HG02759 (cell line): ENCODE results near the gene CD58.
A peak's percentile ranks its signal among the peaks of the same experiment; 100 is the strongest.

Source experiments
- ATAC-seq: cut with Tn5 transposase; IDR thresholded peaks from one replicate; pipeline ENCODE4 v1.9.1; 2021; ENCODE audit warnings: mild to moderate bottlenecking, moderate library complexity; ENCODE audit not compliant: unreplicated experiment

The CD58 gene

DNA sequence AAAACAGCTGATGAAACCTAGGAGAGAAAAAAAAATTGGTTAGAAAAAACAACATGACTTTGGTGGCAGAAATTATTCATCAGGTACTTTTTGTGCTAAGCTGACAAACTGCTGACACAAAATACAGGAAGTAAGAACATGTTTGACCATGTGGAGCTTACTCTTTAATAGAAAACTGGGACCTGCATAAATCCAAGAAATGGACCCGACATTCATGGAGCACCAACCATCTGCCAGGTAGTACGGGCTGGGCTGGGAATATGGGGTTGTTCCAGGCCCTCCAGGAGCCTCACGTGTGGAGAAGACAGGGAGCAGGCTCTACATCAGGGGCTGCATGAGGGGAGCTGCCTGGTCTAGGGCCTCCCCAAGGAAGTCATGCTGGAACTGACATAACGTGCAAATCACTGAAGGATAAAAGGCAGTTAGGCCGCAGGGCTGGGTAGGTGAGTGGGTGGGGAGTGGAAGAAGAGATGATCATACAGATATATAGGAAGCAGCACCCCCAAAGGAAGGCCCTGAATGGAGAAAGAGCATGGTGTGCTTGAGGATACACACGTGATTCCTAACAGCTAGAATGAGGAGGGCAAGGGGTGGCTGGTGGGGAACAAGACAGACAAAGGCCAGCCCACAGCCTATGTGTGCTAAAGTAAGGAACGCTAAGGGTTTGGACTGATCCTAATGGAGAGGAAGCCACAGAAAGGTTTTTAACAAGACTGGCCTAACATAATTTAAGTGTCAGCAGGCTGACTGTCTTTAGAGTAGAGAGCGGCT lies 26.1 kb downstream of the CD58 start:
- peak; percentile 75 for ATAC-seq

DNA sequence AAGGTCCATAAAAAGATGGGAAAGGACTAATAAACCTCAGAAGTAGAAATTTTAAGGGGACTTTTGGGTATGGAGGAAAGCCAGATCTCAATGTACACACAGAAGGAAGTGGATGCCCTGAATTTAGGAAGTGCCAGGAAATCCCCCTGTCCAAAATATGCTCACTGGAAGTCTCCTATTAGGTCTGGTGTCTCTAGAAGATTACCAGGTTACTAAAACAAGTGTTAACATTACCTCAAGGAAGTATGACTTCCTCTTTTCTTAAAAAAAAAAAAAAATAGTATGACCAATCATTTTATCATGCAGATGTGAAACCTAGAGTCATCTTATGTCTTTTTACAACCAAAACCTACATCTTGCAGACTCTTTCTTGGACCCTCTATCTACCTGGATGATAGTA lies 30.7 kb downstream of the CD58 start:
- ATAC-seq = no peak

DNA sequence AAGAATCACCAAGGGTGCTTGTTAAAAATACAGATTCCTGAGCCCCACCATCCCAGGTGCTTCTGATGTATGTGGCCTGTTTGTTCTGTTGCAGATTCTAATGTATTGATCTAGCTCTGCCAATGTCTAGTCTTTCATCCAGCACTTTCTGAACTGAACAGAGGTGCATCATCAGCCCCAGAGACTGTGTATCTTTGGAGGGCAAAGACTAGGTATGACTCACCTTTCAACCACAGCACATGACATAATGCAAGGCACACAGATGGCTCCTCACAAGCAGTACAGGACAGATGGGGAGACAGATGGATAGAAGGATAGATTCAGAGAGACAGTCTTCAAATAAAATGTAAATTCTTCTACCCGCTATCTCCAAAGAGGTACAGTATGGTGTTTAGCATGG lies 32.3 kb downstream of the CD58 start:
- ATAC-seq = peak; percentile 87

DNA sequence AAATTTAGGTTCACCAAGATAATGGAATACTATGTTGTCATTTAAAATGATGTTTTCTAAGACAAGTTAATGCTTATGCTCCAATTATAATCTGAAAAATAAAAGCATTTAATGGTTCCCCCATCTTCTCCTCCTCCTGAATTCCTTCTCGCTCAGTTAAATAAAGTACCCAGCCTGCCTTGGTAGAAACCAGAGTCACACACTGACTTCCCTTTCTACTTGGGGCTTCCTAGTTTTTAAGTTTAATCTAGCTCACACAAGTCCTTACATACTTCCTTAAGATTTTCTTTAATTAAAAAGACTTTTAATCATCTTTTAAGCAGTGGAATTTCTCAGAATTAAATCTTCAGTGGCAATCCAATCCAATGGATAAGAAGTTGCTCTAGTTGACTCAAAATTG lies 32.9 kb downstream of the CD58 start:
- ATAC-seq = no peak

DNA sequence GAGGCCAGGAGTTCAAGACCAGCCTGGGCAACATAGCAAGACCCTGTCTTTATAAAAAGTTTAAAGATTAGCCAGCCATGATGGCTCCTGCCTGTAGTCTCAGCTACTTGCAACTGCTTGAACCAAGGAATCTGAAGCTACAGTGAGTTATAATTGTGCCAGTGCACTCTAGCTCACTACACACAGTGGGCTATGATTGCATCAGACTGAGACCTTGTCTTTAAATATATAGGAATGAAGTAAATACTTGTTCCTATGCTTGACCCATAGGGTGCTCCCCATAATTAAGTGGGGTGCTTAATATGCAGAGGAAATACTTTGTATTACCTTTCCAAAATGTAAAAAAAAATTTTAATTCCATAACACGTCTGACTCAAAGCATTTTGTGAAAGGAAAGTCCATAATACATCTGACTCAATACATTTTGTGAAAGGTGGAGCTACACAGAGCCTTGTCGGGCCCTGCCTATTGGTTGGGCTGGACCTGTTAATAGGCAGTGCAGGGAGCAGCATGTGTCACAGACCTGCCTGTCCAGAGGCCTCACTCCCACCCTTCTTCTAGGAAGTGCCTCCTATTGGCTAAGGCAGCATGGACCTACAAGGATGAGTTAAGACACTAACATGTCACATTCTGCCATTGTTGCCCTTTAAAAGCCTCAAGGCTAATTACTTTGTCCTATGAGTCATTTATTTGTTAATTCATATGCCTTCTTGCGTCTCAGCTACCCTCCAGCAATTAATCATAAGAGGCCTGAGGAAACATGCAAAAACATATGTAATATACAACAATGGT lies 33.6 kb downstream of the CD58 start:
- ATAC-seq = no peak

DNA sequence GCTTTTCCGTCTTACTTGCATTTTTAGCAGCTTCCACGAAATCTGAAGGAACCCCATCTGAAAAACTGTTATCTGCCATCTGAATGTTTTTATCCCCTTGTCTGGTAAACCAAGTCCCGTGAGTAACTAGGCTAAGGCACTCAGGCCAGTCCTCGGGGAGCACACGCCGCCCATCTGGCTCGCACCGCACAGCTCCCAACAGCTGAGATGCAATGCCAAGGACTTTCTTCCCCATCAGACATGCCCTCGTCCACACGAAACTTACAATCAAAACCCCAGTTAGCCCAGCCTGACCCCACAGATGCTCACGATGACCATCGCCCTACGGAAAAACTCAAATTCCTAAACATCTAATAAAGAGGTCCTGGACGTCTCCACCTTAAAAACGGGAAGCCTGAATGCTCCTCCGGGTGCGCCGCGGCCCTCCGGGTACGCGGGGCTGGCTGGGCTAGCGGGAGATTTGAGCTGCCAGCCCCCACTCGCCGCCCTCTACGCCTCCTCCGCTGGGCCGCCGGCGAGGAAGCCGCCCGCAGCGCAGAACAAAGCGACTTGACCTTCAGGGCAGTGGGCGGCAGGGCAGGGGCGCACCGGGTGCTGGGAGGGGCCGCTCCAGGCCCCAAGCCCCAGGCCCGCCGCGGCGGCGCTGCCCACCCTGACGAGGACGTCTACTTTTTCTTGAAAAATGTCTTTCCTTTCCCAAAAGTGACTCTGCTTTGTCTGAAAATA lies 36.6 kb downstream of the CD58 start:
- ATAC-seq = no peak

DNA sequence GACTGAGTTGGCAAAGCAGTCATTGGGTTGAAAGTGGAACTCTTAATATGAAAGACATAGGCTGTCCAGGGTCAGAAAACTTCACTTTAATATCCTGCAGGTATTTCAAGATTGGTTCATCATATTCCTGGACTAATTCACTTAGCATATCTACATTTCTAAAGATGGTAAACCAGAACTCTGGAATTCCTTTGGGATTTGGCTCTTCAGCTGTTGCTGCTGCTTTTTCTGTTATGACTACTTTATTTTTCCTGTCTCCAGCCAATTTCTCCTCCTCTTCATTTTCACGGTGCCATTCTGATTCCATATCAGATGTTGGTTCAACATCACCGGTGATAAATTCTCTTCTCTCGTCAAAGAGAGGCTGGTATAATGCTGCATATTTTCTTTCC lies 37.4 kb downstream of the CD58 start:
- ATAC-seq = no peak

DNA sequence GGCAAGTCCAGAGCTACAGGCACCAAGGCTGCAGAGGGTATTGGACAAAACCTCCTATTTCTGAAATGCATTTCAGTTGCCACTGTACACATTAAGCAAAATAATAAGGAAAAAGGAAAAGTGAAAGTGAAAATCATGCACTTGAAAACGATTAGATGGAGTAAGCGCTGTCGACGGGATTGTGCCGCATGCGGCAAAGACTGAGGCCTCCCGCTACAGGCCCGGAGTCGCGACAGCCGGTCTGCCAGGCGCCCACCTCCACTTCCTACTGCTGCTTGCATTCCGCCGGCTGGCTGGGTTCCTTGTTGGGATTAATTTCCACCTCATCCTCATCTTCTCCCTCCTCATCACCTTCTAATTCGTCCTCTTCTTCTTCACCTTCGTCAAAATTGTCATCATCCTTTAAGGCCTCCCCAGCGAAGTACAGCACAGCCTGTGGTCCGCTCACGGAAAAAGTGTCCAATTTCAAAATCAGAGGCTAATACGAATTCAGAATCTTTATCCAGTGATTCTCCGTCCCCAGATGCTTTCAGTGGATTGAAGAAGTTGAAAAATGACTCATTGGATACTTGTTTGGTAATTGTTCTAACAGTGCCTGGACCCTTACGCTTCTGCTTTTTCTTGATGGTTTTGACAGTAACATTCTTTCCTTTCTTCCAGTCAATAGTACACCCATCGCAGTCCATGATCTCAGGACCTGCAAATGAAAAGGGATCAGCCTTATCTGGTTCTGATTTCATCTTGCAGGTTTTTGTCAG lies 38.0 kb downstream of the CD58 start:
- no peak for ATAC-seq

DNA sequence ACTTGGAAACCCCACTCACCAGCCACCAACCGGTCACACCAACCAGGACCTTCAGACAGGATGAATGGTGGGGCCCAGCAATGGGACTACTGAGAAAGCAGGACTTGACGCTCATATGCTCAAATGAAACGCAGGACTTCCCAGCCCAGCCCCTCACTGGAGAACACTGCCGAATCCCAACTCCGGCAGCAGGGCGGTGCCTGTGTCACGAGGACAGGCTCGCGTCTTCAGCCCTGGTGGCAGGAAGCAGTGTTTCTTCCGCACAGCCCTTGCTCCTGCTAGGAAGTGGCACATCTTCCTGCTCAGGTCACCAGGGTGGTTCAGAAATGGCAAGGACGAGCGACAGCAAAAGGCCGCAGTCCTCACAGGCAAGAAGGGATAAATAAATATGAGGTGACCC lies 38.9 kb downstream of the CD58 start:
- no peak for ATAC-seq

DNA sequence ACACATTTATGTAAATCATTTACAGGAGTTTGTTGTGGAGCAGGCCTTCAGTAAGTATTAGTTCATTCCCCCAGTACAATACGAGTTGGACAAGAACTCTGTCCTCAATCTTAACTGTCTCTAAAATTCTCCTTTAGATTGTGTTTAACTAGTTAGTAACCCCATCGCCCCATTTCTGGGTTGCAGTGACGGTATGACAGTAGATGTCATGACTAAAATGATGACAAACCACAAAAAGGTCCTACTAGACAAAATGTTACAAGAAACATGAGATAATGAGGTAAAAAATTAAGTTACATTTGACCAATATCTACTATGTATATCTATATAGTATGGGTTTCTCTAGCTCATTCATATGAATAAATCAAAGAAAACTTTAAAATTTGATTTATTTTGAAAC lies 41.1 kb downstream of the CD58 start:
- no peak for ATAC-seq

DNA sequence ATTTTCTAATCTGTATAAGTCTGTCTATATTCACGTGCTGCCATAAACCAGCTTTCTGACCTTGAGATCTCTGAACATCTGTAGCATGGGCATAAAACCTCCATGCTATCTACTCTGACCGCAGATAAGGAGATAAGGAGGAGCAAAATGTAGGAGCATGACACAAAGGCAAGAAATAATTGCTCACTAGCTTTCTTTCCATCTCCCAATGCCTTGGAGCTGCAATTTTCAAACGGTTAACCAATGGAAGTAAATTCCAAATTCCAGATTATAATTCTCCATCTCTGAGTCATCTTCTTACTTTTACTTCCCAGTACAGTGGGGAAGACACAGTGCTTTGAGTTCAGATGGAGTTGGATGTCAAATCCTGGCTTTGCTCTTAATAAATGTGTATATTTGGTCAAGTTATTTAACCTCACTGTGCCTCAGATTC lies 41.6 kb downstream of the CD58 start:
- ATAC-seq = no peak

DNA sequence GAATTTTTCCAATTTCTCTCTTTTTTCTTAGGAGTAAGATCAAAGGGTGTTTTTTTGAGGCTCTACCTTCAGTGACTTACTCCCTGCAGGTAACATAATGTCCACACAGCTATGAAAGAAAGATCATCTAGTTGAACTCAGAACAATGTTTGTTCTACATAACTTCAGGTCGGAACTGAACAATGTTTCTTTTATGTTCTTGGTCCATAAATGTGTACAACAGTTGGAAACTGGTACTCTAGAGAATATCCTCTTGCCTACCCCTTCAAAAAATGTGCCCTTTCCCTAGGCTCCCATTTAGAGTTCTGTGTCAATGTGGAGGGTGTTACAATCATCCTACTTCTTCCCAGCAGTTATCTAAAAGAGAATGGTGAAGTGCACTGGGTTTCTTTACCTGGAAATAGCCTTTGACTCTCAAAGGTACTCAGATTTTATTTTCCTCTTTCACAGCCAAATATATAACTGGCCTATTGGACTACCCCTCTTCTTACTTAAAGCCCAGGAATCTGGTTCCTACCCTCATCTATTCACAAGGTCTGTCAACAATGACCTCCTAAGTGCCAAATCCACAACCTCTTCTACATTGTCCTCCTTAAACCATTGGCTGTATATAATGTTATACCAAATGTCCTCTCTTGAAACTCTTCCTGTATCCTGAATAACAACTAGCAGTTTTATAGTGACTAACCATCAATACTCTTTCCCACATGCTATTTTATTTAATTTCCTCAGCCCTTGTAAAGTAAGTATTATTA lies 42.3 kb downstream of the CD58 start:
- ATAC-seq = no peak

DNA sequence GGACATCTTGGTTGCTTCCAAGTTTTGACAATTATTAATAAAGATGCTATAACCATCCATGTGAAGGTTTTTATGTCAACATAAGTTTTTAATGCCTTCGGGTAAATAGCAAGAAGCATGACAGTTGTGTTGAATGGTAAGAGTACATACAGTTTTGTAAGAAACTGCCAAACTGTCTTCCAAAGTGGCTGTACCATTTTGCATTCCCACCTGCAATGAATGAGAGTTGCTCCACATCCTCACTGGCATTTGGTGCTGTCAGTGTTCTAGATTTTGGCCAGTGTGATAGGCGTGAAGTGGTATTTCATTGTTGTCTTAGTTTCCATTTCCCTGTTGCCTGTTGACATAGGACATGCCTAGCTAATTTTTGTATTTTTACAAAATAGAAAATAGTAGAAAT lies 45.4 kb downstream of the CD58 start:
- no peak for ATAC-seq

DNA sequence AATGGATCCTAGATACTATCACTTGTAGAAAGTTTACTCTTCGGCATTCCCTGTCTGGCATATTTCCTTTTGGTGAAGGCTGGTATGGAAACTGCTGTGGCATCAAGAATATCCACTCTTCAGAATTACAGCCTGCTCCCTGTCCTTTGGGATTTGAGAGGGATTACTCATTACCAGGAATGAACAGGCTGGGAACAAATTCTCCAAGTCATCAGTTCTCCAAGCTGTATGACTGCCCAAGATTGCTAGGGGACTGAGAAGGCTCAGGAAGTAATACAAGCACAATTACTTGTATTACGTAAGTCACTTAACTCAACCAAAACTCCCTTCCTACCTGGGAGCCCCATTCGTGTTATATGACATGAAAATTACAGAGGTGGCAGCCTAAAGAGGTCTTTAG lies 49.6 kb downstream of the CD58 start:
- ATAC-seq = no peak

DNA sequence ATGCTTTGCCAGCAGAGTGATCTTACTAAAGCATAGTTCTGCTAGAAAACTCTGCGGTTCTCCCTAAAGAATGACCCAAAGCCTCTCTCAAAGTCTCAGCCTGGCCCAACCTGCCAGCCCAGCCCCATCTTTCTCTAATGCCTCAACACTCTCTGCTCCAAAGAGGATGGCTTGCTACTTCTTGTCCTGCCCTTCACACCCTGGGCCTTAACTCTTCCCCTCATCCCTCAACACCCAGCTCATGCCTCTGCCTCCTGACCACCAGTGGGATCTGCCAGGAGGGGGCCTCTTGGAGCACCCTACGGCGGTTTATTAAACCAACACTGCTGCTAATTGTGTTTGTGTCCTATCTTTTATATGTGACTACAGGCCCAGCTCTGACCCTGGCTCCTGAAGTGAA lies 52.4 kb downstream of the CD58 start:
- ATAC-seq = no peak

DNA sequence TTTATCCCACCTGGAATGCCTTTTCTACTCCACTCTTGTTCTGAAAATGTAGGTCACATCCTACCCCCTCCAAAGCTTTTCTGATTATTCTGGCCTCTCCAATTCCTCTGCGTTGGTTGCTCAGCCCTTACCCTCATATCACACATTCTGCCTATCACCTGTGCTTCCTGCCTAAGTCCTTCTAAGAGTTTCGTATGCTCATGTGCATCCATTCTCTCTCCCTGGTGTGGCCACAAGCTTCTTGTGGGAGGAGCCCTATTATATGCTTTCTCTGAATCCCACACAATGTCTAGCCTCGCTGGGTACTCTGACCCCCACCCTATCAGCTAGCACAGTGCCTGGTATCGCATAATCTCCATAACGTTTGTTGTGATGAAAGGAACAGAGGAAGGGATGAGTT lies 54.2 kb downstream of the CD58 start:
- no peak for ATAC-seq

DNA sequence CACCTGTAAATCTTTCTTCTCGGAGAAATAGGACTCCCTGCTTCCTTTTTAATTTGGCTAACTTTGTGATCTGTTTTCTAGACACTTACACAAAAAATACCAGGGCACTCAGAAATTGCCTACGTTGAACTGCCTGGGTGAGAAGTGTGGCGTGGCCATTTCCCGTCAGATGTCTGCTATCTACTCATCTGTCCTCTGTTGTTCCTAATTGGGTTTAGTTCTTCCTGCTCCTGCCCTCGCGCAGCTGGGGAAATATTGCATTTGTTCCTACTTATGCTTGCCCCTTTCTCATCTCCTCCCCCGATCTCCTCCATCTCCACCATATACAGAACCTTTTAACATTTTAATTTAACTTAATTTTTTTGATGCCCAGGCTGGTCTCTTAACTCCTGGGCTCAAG lies 55.1 kb downstream of the CD58 start:
- ATAC-seq = no peak

DNA sequence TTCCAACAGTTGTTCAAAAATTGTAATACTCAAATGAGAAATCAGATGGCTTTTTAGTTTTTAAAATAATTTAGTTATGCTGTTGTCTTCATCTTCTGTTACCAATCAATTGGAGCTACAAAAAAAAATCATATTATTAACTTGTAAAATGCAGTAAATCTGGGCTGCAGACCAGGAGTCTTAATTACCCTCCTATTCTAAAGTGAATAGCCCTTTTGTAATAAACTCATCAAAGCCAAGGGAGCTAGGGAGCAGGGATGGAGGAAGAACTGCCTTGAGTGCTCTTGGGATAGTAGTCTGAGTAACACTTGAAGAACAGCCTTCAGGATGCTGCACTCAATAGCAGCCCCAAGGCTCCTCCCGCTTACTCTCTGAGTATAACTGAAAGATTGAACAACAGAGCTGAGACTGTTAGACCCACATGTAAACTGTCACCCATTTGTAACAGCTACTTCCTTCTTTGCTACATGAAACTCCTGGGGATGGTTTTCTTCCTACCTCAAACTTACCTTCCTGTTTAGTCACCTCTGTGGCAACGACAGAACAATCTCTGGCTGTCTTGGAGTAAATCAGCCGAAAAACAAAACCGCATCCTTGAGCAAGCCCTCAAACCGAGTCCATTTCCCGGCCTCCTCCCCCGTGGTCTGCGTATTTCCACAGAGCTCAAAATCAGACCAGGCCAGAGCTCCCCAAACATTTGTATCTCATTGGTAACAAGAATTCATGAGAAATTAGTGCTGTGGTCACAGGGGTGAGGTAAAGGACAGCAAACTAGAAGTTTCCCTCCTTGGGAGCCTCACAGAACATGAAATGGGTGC lies 55.9 kb downstream of the CD58 start:
- ATAC-seq = peak; percentile 74

DNA sequence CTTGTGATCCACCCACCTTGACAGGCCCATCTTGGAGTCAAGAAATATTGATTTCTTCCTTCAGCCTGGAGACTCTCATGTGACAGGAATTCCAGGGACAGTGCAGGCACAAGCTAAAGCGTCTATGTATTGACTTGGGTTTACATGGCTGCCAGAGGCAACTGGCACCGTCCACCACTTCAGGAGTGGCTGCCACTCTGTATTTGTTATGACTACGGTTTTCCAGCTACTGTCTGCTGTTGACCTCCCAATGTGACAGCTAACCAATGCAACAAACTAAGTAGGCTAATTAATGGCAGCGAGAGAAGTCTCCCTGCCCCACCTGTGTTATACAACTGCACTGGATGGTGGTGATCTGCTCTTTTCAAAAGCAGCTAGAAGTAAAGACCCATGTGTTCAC lies 56.9 kb downstream of the CD58 start:
- no peak for ATAC-seq
